Panc1 (cell line): Measurements from ENCODE around the gene SART3.

ENCODE experiments used
- CTCF ChIP-seq: fragments of 450-650 bp; IDR thresholded peaks from 2 replicates; pipeline ENCODE4 v1.5.1; 2017; ENCODE audit warnings: mild to moderate bottlenecking
- POLR2AphosphoS5 ChIP-seq: IDR thresholded peaks from 2 replicates; pipeline ENCODE4 v1.6.1; 2012; ENCODE audit warnings: mild to moderate bottlenecking, low read depth, low read length, moderate library complexity
- REST ChIP-seq, 2 experiments: IDR thresholded peaks; 2 replicates each; pipeline ENCODE4 v1.6.1; 2011 to 2012; ENCODE audit warnings: low read depth in 2 of 2, control low read depth in 1 of 2, low read length in 1 of 2, mild to moderate bottlenecking in 1 of 2, moderate library complexity in 1 of 2; ENCODE audit not compliant: insufficient read depth in 1 of 2
- SIN3A ChIP-seq: IDR thresholded peaks from 2 replicates; pipeline ENCODE4 v1.6.1; 2012; ENCODE audit warnings: low read depth, mild to moderate bottlenecking, low read length, moderate library complexity, borderline replicate concordance; ENCODE audit not compliant: insufficient read depth
- TCF7L2 ChIP-seq: IDR thresholded peaks from 2 replicates; pipeline ENCODE4 v1.6.1; 2011; ENCODE audit warnings: mild to moderate bottlenecking, low read depth, low read length, inconsistent platforms

GRCh38 chr12:108594960-108595710 lies 34.2 kb upstream of the SART3 start:
- no peak for TF ChIP-seq POLR2AphosphoS5
- TF ChIP-seq CTCF, result no peak
- TF ChIP-seq TCF7L2, result no peak
- no peak for TF ChIP-seq SIN3A
- TF ChIP-seq REST (IDR thresholded peaks at IDR 0.05; ENCODE audit: insufficient read depth in 1 of 2, low read depth in 2 of 2, low read length in 1 of 2), result no peak
